ENCODE results near the gene EDARADD. TPM values are rescaled to one million over a fixed set of nuclear protein-coding genes. Genes with fewer than 3 reads are reported as not detected.

The EDARADD gene
- total and polyA plus RNA-seq, 2 of the 13 experiments (the other 11 are each of a cell fraction or from before 2014, with no cell fraction given) = 0.03 TPM; not detected in 1

GRCh38 chr1:236514703-236515442 is 120.8 kb downstream of the EDARADD start (continued):
- 0 out of 2 replicates have a peak, but pooled peaks have one; percentile 19 for TF ChIP-seq ZHX1 (CRISPR knock-in tag; IDR thresholded peaks at IDR 0.05; ENCODE audit: low read depth)
- no peak for TF ChIP-seq TFDP1 (CRISPR knock-in tag; IDR thresholded peaks at IDR 0.05; ENCODE audit: borderline replicate concordance)
- no peak for TF ChIP-seq ZNF225 (CRISPR knock-in tag; IDR thresholded peaks at IDR 0.05)
- no peak for TF ChIP-seq ZFP82 (CRISPR knock-in tag; IDR thresholded peaks at IDR 0.05; ENCODE audit: borderline replicate concordance)
- no peak for TF ChIP-seq SYNCRIP (IDR thresholded peaks at IDR 0.05; ENCODE audit: insufficient read depth, low read depth, low read length)
- no peak for TF ChIP-seq CENPX (CRISPR knock-in tag; IDR thresholded peaks at IDR 0.05)
- TF ChIP-seq ZSCAN31 (CRISPR knock-in tag; IDR thresholded peaks at IDR 0.05; ENCODE audit: low read depth) = no peak
- TF ChIP-seq XBP1 (CRISPR knock-in tag; IDR thresholded peaks at IDR 0.05) = no peak
- peak; percentile 26; the same call in 1 of the 2 replicates for TF ChIP-seq TBX2 (CRISPR knock-in tag; IDR thresholded peaks at IDR 0.05; ENCODE audit: borderline replicate concordance)
- no peak for TF ChIP-seq FOXC1 (CRISPR knock-in tag; IDR thresholded peaks at IDR 0.05; ENCODE audit: borderline replicate concordance)
- TF ChIP-seq NR2F6 (IDR thresholded peaks at IDR 0.05) = peak; percentile 40; the same call in 1 of the 2 replicates
- TF ChIP-seq NR2F6 (CRISPR knock-in tag; IDR thresholded peaks at IDR 0.05) = peak; percentile 41; the same call in 1 of the 2 replicates
- TF ChIP-seq, protein P1, sequence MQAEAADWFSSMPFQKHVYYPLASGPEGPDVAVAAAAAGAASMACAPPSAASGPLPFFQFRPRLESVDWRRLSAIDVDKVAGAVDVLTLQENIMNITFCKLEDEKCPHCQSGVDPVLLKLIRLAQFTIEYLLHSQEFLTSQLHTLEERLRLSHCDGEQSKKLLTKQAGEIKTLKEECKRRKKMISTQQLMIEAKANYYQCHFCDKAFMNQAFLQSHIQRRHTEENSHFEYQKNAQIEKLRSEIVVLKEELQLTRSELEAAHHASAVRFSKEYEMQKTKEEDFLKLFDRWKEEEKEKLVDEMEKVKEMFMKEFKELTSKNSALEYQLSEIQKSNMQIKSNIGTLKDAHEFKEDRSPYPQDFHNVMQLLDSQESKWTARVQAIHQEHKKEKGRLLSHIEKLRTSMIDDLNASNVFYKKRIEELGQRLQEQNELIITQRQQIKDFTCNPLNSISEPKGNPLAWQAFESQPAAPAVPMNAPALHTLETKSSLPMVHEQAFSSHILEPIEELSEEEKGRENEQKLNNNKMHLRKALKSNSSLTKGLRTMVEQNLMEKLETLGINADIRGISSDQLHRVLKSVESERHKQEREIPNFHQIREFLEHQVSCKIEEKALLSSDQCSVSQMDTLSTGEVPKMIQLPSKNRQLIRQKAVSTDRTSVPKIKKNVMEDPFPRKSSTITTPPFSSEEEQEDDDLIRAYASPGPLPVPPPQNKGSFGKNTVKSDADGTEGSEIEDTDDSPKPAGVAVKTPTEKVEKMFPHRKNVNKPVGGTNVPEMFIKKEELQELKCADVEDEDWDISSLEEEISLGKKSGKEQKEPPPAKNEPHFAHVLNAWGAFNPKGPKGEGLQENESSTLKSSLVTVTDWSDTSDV (CRISPR knock-in tag; IDR thresholded peaks at IDR 0.05) = no peak
- TF ChIP-seq XRCC5 (optimal IDR thresholded peaks at IDR 0.05; ENCODE audit: low read length) = no peak
- no peak for TF ChIP-seq FOXO4 (CRISPR knock-in tag; conservative IDR thresholded peaks at IDR 0.05)
- no peak for TF ChIP-seq FUBP1 (CRISPR knock-in tag; IDR thresholded peaks at IDR 0.05; ENCODE audit: borderline replicate concordance)
- TF ChIP-seq ATF1 (CRISPR knock-in tag; IDR thresholded peaks at IDR 0.05) = peak; percentile 46; the same call in 1 of the 2 replicates
- TF ChIP-seq, protein P2, sequence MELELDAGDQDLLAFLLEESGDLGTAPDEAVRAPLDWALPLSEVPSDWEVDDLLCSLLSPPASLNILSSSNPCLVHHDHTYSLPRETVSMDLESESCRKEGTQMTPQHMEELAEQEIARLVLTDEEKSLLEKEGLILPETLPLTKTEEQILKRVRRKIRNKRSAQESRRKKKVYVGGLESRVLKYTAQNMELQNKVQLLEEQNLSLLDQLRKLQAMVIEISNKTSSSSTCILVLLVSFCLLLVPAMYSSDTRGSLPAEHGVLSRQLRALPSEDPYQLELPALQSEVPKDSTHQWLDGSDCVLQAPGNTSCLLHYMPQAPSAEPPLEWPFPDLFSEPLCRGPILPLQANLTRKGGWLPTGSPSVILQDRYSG (CRISPR knock-in tag; IDR thresholded peaks at IDR 0.05) = no peak

Data from HepG2 (cell line).